ENCODE results near the gene CA6.

GRCh38 chr1:9020305-9020704, 74.6 kb downstream of the CA6 start:
- no peak for TF ChIP-seq CTCF (conservative IDR thresholded peaks at IDR 0.05)
- TF ChIP-seq ZFX (IDR thresholded peaks at IDR 0.05): no peak

Data from C4-2B (cell line).